Thoracic aorta (tissue), 2 donors: Measurements from ENCODE around the gene PPP1R9A. TPM values are rescaled to one million over a fixed set of nuclear protein-coding genes. Genes with fewer than 3 reads are reported as not detected.

Experiments
- ATAC-seq: fragments of 150-250 bp; one replicate; pipeline ENCODE4 v1.8.0; 2017; ENCODE audit warnings: low read depth; ENCODE audit not compliant: insufficient number of reproducible peaks, low FRiP score
- DNase-seq: peaks from one replicate; pipeline ENCODE4 v3.0.0-alpha.2; 2020; ENCODE audit warnings: low spot score
- H3K27ac ChIP-seq, 2 donors: fragments of 200-600 bp; sonication (generic); 1 replicate in 1 of 2; 2 replicates in 1 of 2; pipeline ENCODE4 v1.5.1; 2016; ENCODE audit warnings: mild to moderate bottlenecking in 2 of 2, moderate library complexity in 2 of 2
- H3K27me3 ChIP-seq: fragments of 200-600 bp; sonication (generic); replicated peaks from 2 replicates; pipeline ENCODE4 v1.6.0; 2016; ENCODE audit warnings: mild to moderate bottlenecking; ENCODE audit not compliant: insufficient read depth
- H3K36me3 ChIP-seq: fragments of 200-600 bp; sonication (generic); one replicate; pipeline ENCODE4 v1.5.1; 2016
- H3K4me1 ChIP-seq, 2 donors: fragments of 200-600 bp; sonication (generic); 1 replicate in 1 of 2; 2 replicates in 1 of 2; pipeline versions ENCODE4 v1.5.1 to v1.6.0; 2016; ENCODE audit warnings: low read depth in 2 of 2, mild to moderate bottlenecking in 1 of 2; ENCODE audit not compliant: control insufficient read depth in 1 of 2
- H3K4me3 ChIP-seq: fragments of 200-600 bp; sonication (generic); 2 replicates; pipeline ENCODE4 v1.5.1; 2016; ENCODE audit warnings: mild to moderate bottlenecking
- H3K9me3 ChIP-seq: fragments of 200-600 bp; sonication (generic); 2 replicates; pipeline ENCODE4 v1.5.1; 2016
- CTCF ChIP-seq: fragments of 200-600 bp; sonication (generic); IDR thresholded peaks from one replicate; pipeline ENCODE4 v1.5.1; 2019; ENCODE audit warnings: antibody characterized with exemption
- total RNA-seq, 2 donors: library from RNA; depleted of rRNA; stranded (reverse); fragments of >200 nt; gene quantifications; one replicate each; pipeline versions ENCODE4 v1.1.0 to v1.2.3, GENCODE V29; 2016

The PPP1R9A gene
- total RNA-seq, 2 donors from 2014 or later: 5.7 to 11.8 TPM

- H3K4me1 ChIP-seq: no peaks in the 10 kb centered on the region
- no peaks in the 10 kb centered on the region for H3K9me3 ChIP-seq
- H3K27ac ChIP-seq: no peak overlapping the region
- DNase-seq (no peak), ATAC-seq (no peak)
- TF ChIP-seq CTCF: no peak
- no peaks in the 10 kb centered on the region for H3K36me3 ChIP-seq
- no peak overlapping the region for H3K4me3 ChIP-seq
- no peaks in the 10 kb centered on the region for H3K27me3 ChIP-seq
These were observed 148.8 kb downstream of the PPP1R9A start for GRCh38 chr7:95056107-95056739.

- Histone ChIP-seq H3K9me3 (no peaks in the 10 kb centered on the region), H3K27ac (no peak overlapping the region), H3K27me3 (no peaks in the 10 kb centered on the region), H3K36me3 (no peaks in the 10 kb centered on the region), H3K4me1 (no peaks in the 10 kb centered on the region), H3K4me3 (no peak overlapping the region)
- ATAC-seq: no peak
- DNase-seq: no peak
- TF ChIP-seq CTCF: no peak
These were observed 149.5 kb downstream of the PPP1R9A start for GRCh38 chr7:95056901-95057300.

GRCh38 chr7:95059842-95060313 is 152.5 kb downstream of the PPP1R9A start:
- DNase-seq (no peak), ATAC-seq (no peak)
- no peaks in the 10 kb centered on the region for H3K27me3 ChIP-seq
- H3K36me3 ChIP-seq: no peaks in the 10 kb centered on the region
- H3K27ac ChIP-seq: no peak overlapping the region
- H3K9me3 ChIP-seq: no peaks in the 10 kb centered on the region
- TF ChIP-seq CTCF: no peak
- no peak overlapping the region for H3K4me3 ChIP-seq
- H3K4me1 ChIP-seq: no peaks in the 10 kb centered on the region

GRCh38 chr7:95062901-95063300 is 155.5 kb downstream of the PPP1R9A start:
- Histone ChIP-seq H3K4me1 (no peaks in the 10 kb centered on the region), H3K27me3 (no peaks in the 10 kb centered on the region), H3K27ac (no peak overlapping the region), H3K4me3 (no peak overlapping the region), H3K36me3 (no peaks in the 10 kb centered on the region), H3K9me3 (no peaks in the 10 kb centered on the region)
- no peak for ATAC-seq
- no peak for DNase-seq
- TF ChIP-seq CTCF: no peak

- H3K27ac ChIP-seq: no peak overlapping the region
These were observed 159.5 kb downstream of the PPP1R9A start for GRCh38 chr7:95066737-95067530.

More at GRCh38 chr7:95066737-95067530, 159.5 kb downstream of the PPP1R9A start:
- H3K36me3 ChIP-seq: no peaks in the 10 kb centered on the region
- no peaks in the 10 kb centered on the region for H3K4me1 ChIP-seq
- TF ChIP-seq CTCF: no peak
- no peaks in the 10 kb centered on the region for H3K9me3 ChIP-seq
- no peaks in the 10 kb centered on the region for H3K27me3 ChIP-seq
- ATAC-seq (no peak), DNase-seq (no peak)
- H3K4me3 ChIP-seq: no peak overlapping the region
